GM15510 (cell line): ENCODE measurements around the gene NDC1.

Source experiments
- POLR2A ChIP-seq: IDR thresholded peaks from 3 replicates; pipeline ENCODE4 v1.6.1; 2011; ENCODE audit warnings: borderline replicate concordance; ENCODE audit not compliant: insufficient read length; ENCODE audit errors: extremely low read depth

Gene NDC1, protein sequence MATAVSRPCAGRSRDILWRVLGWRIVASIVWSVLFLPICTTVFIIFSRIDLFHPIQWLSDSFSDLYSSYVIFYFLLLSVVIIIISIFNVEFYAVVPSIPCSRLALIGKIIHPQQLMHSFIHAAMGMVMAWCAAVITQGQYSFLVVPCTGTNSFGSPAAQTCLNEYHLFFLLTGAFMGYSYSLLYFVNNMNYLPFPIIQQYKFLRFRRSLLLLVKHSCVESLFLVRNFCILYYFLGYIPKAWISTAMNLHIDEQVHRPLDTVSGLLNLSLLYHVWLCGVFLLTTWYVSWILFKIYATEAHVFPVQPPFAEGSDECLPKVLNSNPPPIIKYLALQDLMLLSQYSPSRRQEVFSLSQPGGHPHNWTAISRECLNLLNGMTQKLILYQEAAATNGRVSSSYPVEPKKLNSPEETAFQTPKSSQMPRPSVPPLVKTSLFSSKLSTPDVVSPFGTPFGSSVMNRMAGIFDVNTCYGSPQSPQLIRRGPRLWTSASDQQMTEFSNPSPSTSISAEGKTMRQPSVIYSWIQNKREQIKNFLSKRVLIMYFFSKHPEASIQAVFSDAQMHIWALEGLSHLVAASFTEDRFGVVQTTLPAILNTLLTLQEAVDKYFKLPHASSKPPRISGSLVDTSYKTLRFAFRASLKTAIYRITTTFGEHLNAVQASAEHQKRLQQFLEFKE

DNA sequence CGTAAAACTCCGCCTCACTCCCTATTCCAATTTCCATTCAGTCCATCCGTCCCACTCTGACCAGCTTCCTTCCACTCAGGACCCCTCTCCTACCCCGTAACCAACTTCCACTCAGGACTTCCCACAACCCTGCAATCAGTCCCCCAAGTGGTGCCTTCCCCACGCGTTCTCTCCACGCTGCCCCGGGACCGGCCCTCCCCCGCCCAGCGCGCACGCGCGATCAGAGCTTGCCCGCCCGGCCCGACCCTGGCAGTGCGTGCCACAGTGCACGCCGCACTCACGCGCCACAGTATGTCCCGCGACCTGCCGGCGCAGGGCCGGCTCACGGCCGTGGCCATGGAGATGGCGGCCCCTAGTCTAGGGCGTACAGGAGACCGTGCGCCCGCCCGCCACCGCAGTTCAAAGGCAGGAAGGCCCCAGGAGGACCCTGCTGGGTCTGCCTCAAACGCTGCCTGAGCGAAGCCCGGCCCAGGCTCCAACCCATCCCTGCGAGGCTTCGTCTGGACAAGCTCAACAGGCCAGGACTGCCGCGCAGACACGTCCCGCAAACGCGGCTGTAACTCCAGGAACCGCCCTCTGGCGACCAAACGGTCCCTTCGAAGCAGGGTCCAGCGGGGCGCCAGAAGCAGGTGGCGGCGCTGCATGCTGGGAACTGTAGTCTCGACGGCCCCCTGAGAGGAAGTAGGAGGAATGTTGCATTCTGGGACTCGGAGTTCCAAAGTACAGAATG lies at the start of gene NDC1:
Gene NDC1, minus strand, starts transcription at position 373 of the 730 bp plus-strand sequence. Its CDS starts 35 bp downstream, at position 338.
- TF ChIP-seq POLR2A = peak; percentile 79

DNA sequence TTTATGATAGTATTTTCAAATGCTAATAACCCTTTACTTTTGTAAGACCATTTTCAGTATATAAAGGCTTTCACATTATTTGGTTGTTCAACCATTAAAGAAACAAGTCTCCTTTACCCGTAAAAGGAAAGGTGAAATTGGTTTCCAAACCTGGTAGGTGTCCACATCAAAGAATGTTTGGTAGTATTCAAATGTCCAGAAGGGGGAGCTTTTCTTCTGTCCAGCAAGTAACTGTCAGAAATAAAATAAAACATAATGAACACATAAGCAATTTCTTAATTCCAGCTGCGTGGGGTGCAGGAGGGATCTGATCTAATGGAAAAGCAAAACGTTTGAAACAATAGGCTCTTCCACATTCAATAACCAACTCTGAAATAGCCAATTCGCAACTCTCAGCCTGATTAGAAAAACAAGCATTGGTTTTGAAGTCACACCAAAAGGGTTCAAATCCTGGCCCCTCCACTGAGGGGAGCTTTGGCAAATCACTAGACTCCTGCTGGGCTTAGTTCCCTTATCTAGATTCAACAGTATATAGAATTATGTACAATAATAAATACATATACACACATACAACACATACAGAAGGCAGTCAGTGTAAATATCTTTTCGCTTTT lies 40.5 kb upstream of the NDC1 start:
- no peak for TF ChIP-seq POLR2A

- no peak for TF ChIP-seq POLR2A
These were observed 33.8 kb upstream of the NDC1 start for GRCh38 chr1:53871773-53872484.

GRCh38 chr1:53871221-53871620 lies 33.1 kb upstream of the NDC1 start:
- no peak for TF ChIP-seq POLR2A

DNA sequence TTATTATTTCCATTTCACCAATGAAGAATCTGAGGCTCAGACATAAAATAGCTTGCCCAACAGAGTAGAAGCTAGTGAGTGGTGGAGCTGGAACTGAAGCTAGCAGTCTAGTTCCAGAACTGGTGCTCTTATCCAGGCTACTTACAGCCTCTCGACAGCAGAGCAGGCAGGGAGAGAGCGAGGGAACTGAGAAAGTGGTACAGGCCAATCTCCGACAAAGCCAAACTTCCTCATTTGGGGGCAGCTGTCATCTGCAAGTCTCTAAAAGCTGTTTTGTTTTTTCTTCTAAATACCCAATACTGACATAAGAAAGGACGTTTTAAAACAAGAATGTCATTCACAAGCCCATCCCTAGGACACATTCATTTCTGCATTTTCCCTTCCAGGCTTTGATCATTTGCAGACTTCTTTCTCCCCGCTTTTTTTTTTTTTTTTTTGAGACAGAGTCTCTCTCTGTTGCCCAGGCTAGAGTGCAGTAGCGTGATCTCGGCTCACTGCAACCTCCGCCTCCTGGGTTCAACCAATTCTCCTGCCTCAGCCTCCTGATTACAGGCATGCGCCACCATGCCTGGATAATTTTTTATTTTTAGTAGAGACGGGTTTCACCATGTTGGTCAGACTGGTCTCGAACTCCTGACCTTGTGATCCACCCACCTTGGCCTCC lies 31.5 kb upstream of the NDC1 start:
- no peak for TF ChIP-seq POLR2A

- TF ChIP-seq POLR2A = no peak
These were observed 30.5 kb upstream of the NDC1 start for GRCh38 chr1:53868565-53868964.

DNA sequence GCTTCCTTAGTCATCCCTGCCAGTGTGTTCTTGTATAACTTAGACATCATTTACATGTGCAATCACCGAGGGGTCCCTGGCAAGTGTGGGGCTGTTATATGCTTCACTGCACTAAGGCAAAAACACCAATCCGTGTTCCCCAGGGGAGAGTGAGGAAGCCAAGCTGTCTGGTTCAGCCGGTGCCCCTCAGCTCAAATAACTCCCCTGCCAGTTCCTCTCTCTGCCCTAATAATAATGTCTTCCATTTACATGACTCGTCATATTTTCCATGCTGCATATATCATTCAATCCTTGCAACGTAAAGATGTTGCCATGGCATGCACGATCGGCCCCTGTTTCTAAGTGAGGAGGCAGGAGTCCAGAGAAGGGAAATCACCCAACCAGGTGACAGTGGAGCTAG lies 24.4 kb upstream of the NDC1 start:
- no peak for TF ChIP-seq POLR2A

GRCh38 chr1:53860967-53861411 lies 22.9 kb upstream of the NDC1 start:
- TF ChIP-seq POLR2A = no peak

GRCh38 chr1:53851571-53852285 lies 13.6 kb upstream of the NDC1 start:
- no peak for TF ChIP-seq POLR2A

DNA sequence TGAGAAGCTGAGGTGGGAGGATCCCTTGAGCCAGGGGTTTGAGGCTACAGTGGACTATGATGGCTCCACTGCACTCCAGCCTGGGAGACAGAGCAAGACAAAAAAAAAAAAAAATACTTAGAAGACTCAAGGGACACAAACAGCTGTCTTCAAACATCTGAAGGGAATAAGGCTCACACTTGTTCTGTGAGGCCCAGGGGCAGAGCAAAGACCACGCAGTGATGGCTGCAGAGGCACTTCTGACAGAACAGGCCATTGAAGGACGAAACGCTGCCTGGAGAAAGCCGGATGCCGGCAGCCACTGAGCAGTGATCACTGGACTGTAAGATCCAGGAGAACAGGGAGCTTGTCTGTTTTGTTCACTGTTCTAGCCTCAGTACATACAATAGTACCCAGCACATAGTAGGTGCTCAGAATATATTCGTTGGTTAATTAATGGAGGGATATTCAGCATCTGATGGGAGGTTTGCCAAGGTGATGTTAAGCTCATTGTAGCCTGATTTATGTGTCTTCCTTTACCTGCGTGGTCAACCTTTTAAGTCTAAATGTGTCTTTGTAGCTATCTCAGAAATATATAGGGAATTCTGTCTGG lies 12.1 kb upstream of the NDC1 start:
- TF ChIP-seq POLR2A = no peak

- no peak for TF ChIP-seq POLR2A
These were observed 9.9 kb upstream of the NDC1 start for GRCh38 chr1:53847980-53848379.

- no peak for TF ChIP-seq POLR2A
These were observed 4.3 kb upstream of the NDC1 start for GRCh38 chr1:53842347-53842746.

- no peak for TF ChIP-seq POLR2A
These were observed 518 bp upstream of the NDC1 start for GRCh38 chr1:53838654-53838974.

- TF ChIP-seq POLR2A = no peak
These were observed 511 bp downstream of the NDC1 start for GRCh38 chr1:53837646-53837923.

DNA sequence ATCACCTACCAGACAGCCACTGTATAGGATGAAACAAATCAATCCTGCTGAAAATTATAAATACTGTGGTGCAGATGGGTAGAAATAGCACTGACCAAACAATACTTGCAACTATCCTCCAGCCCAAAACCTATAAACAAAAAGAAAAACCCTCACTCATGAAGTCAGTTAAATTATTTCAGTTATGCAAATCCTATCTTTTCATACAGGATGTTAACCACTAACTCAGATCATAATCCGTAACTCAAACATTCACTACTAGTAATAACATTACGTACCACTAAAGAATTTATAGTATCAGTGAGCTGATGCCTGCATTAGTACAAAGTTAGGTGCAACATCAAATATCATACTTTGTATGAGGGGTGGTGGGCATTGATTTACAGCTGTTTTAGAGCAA lies 2.6 kb downstream of the NDC1 start:
- no peak for TF ChIP-seq POLR2A
